ENCODE data around the gene METAP2.

METAP2 gene

DNA sequence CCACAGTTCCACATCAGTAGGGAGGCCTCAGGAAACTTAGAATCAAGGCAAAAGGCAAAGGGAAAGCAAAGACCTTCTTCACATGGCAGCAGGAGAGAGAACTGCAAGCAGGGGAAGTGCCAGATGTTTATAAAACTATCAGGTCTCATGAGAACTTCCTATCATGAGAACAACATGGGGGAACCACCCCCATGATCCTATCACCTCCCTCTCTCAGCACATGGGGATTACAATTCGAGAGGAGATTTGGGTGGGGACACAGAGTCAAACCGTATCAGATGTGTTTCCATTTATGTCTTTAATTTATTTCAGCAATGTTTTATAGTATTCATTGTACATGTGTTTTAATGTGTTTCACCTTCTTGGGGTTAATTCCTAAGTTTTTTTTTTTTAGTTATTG lies 25.8 kb downstream of the METAP2 start:
- DNase-seq (ENCODE audit: low read depth): no peak
- TF ChIP-seq CTCF (IDR thresholded peaks at IDR 0.05; ENCODE audit: insufficient read depth, low read depth, low read length, missing control alignments): no peak

GRCh38 chr12:95504140-95504539 lies 30.2 kb downstream of the METAP2 start:
- no peak overlapping the region for H3K4me3 ChIP-seq (ENCODE audit: low read length)
- DNase-seq (ENCODE audit: low read depth): no peak
- no peak for TF ChIP-seq CTCF (IDR thresholded peaks at IDR 0.05; ENCODE audit: insufficient read depth, low read depth, low read length, missing control alignments)

More for the DNA sequence above, 25.8 kb downstream of the METAP2 start:
- no peak overlapping the region for H3K4me3 ChIP-seq (ENCODE audit: low read length)

DNA sequence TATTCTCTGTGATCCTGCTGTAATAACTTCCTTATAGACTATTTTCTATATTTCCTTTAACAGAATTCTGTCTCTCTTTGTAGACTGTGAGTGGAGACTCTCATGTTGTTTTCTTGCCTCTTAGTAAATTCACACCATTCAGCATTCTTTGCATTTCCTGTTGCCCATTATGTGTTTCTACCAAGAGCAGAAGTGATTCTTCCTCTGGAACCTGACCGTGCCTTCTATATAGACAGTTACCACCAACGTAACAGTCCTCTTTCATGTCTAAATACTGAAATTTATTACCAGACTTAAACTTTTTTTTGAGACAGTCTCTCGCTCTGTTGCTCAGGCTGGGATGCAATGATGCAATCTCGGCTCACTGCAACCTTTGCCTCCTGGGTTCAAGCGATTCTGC lies 31.1 kb downstream of the METAP2 start:
- DNase-seq (ENCODE audit: low read depth): no peak
- H3K4me3 ChIP-seq (ENCODE audit: low read length): no peak overlapping the region
- TF ChIP-seq CTCF (IDR thresholded peaks at IDR 0.05; ENCODE audit: insufficient read depth, low read depth, low read length, missing control alignments): no peak

- TF ChIP-seq CTCF (IDR thresholded peaks at IDR 0.05; ENCODE audit: insufficient read depth, low read depth, low read length, missing control alignments): no peak
- no peak overlapping the region for H3K4me3 ChIP-seq (ENCODE audit: low read length)
- DNase-seq (ENCODE audit: low read depth): no peak
Observed at GRCh38 chr12:95506707-95507523, 33.0 kb downstream of the METAP2 start.

DNA sequence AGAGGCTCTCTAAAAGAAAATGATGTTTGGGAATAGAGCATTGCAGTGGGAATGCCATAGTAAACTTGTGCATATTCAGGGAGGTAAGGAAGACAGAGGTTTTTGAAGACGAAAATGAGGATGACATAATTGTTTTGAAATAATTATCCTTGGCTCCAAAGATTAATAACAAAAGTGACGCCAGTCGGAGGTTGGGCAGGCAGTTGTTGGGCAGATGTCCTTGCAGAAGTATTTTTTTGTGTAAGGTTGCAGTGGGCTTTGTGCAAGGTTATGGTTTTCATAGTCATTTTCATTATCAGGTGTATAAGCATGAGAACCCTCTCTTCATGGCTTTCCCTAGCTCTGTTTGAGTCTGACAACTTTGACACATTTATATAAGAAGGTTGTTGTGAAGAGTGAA lies 35.3 kb downstream of the METAP2 start:
- TF ChIP-seq CTCF (IDR thresholded peaks at IDR 0.05; ENCODE audit: insufficient read depth, low read depth, low read length, missing control alignments): no peak
- no peak overlapping the region for H3K4me3 ChIP-seq (ENCODE audit: low read length)
- DNase-seq (ENCODE audit: low read depth): no peak

DNA sequence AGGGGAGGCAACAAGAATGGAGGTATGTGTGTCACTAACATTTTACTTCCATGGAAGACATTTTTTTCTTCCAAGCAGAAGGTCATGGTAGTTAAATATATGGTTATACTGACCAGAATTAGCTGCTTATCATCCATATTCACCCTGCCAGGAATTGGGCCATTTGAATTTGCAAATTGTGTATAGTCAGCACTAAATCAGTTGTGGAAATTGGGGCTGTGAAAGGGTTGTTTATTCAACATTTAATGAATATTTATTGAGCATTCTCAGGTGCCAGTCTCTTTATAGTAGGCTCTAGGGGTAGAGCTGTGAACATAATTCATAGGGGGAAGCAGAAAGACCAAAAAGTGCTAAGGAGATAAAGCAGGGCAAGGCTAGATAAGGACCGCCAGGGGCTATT lies 38.0 kb downstream of the METAP2 start:
- H3K4me3 ChIP-seq (ENCODE audit: low read length): no peak overlapping the region
- DNase-seq (ENCODE audit: low read depth): no peak
- no peak for TF ChIP-seq CTCF (IDR thresholded peaks at IDR 0.05; ENCODE audit: insufficient read depth, low read depth, low read length, missing control alignments)

DNA sequence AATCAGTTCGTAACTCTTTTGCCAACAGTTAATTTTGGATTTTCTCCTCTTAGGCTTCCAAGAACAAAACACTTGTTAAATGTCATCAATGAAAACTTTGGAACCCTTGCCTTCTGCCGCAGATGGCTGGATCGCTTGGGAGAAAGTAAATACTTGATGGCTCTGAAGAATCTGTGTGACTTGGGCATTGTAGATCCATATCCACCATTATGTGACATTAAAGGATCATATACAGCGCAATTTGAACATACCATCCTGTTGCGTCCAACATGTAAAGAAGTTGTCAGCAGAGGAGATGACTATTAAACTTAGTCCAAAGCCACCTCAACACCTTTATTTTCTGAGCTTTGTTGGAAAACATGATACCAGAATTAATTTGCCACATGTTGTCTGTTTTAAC lies 39.6 kb downstream of the METAP2 start:
- H3K4me3 ChIP-seq (ENCODE audit: low read length): no peak overlapping the region
- no peak for DNase-seq (ENCODE audit: low read depth)
- TF ChIP-seq CTCF (IDR thresholded peaks at IDR 0.05; ENCODE audit: insufficient read depth, low read depth, low read length, missing control alignments): no peak
